Subcutaneous preadipocyte (primary cell): ENCODE measurements around the gene MIS18A. TPM values are rescaled to one million over a fixed set of nuclear protein-coding genes. Genes with fewer than 3 reads are reported as not detected.

Experiments used
- total RNA-seq: library from RNA; depleted of rRNA; stranded (reverse); fragments of >200 nt; gene quantifications from 2 replicates; pipeline ENCODE4 v1.2.3, GENCODE V29; 2012

The MIS18A gene
- 10.3 and 11.9 TPM in 2 replicates for total RNA-seq

GRCh38 chr21:32278518-32279376 is at the start of gene MIS18A:
TSS of gene MIS18A (minus strand) at chr21:32279049. CDS start at chr21:32279014, 35 bp downstream.

DNA sequence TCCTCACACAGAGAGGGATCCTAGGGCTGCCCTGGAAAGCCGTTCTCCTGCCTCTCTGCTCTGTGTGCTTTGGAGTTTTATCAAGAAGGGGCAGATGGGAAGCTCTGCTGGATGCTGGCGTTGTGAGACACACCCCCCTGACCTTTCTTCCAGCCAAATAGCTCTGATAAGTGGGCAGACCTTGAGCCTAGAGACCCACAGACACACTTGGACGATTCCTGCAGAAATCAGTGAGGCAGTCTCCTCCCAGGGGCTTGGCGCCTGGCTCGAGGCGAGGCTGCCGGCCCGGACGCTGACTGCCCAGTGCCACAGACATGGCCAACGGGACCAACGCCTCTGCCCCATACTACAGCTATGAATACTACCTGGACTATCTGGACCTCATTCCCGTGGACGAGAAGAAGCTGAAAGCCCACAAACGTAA is 19.8 kb upstream of the MIS18A start, which contains the start of gene MRAP:
Gene MRAP, plus strand, starts transcription at position 198 of the 424 bp plus-strand sequence. Its CDS starts 117 bp downstream, at position 315.

Other genes with a start within 250 kb of the MIS18A start
- not detected in 2 replicates for gene MRAP, start 19.8 kb upstream of the MIS18A start, total RNA-seq
- 26.5 and 41.6 TPM in 2 replicates for gene URB1, start 114.0 kb upstream of the MIS18A start, total RNA-seq
- 7.2 and 8.5 TPM in 2 replicates for gene EVA1C, start 133.7 kb upstream of the MIS18A start, total RNA-seq